A673 (cell line): ENCODE data around the gene PIP5K1A.

Experiments used
- CTCF ChIP-seq: fragments of 300-800, 200-600 bp; sonication (generic); conservative IDR thresholded peaks from 2 replicates; pipeline ENCODE4 v1.5.1; 2017; ENCODE audit warnings: low read depth, mild to moderate bottlenecking, antibody characterized with exemption, low read length, moderate library complexity, mixed read lengths
- EZH2 ChIP-seq: fragments of 200-600 bp; sonication (generic); IDR thresholded peaks from 2 replicates; pipeline ENCODE4 v1.6.1; 2017; ENCODE audit warnings: borderline replicate concordance, low read depth, mild to moderate bottlenecking, mixed read lengths, antibody characterized with exemption, low read length; ENCODE audit not compliant: poor library complexity, severe bottlenecking

DNA sequence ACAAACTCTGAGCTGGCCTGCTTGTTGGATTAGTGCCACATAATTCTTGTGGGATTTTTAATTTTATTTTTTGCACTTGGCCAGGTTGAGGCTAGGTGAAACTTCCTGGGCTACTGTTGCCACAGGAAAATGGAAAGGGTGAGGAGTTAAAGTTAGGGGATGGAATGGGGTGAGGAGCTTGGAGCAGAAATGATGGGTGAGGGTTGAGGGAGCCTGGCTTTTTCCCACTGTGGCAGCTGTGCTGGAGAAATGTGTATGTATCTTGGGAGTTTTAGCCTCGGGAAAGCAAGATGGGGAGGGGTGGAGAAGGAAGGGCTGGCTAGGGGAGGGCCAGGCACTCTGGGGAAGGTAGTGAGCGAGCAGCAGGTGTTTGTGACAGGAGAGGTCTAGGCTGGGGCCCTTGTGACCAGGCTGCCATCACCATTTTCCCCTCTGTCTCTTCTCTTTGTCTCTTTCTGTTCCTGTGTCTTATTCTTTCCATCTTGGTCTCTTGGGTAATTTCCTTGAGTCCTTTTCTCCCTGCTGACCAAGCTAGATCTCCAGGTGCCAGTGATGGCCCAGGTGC lies 85.7 kb downstream of the PIP5K1A start:
- TF ChIP-seq CTCF (no peak), EZH2 (no peak)
